Nephron (organoid): ENCODE results near the gene ASGR1.
"Not testable (repeated sequence)": the region's sequence is repeated elsewhere in the genome, so short reads cannot be mapped to it uniquely, and the experiment has no call there.

Experiments
- H3K27ac Mint-ChIP-seq, 3 experiments: 2 replicates each; pipeline ENCODE4 v1.8.0; 2020; ENCODE audit warnings: mixed read lengths in 3 of 3, mild to moderate bottlenecking in 2 of 3, moderate library complexity in 1 of 3
- H3K27me3 Mint-ChIP-seq: 2 replicates; pipeline ENCODE4 v1.8.0; 2021; ENCODE audit warnings: low read depth, mild to moderate bottlenecking, moderate library complexity, mixed read lengths
- H3K36me3 Mint-ChIP-seq: 2 replicates; pipeline ENCODE4 v1.8.0; 2020; ENCODE audit warnings: low read depth, mixed read lengths
- H3K4me1 Mint-ChIP-seq: 2 replicates; pipeline ENCODE4 v1.8.0; 2020; ENCODE audit warnings: mixed read lengths
- H3K4me3 Mint-ChIP-seq, 3 experiments: 2 replicates each; pipeline ENCODE4 v1.8.0; 2020; ENCODE audit warnings: mild to moderate bottlenecking in 3 of 3, mixed read lengths in 3 of 3, moderate library complexity in 2 of 3
- H3K9me3 Mint-ChIP-seq: 2 replicates; pipeline ENCODE4 v1.8.0; 2020; ENCODE audit warnings: mixed read lengths
- TF ChIP-seq, protein P1 (sequence below), 3 experiments: fragments of 200-600 bp; sonication (generic); IDR thresholded peaks; one replicate each; pipeline ENCODE4 v1.5.0; 2021; ENCODE audit warnings: antibody characterized with exemption in 3 of 3; ENCODE audit not compliant: unreplicated experiment in 3 of 3

ASGR1 gene

DNA sequence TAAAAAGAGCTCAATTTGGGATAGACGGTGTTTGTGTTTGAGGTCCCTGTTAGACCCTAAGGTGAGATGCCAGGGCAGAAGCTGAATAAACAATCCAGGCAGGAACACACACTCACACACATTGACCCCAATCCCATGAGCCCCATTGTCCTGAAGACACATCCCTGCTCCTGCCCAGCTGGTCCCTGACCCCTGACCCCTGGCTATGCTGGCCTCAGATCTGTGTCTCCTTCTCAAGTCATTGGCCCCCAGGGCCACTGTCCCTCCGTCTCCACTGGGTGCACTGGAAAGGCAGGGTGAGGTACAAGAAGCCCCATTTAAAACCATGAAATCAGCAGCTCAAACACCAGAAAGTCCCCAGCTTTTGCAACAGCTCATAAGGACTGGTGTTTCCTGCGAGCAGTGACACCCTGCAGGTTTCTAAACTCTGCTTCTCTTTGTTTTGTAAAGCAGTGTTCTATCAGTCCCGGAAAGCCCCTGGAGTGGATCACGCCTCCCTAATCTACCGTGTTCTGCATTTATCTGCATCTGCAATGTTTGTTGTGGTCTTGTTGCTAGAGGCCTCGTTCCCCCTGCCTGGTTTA, 46.6 kb downstream of the ASGR1 start:
- H3K27me3 Mint-ChIP-seq: peaks cover 33% of the 10 kb centered on the region
- peaks cover 21% of the 10 kb centered on the region for H3K4me1 Mint-ChIP-seq
- H3K27ac Mint-ChIP-seq: peak overlapping the region in 2 of 3 experiments; percentile 4 to 67
- no peaks in the 10 kb centered on the region for H3K9me3 Mint-ChIP-seq
- TF ChIP-seq, protein P1, sequence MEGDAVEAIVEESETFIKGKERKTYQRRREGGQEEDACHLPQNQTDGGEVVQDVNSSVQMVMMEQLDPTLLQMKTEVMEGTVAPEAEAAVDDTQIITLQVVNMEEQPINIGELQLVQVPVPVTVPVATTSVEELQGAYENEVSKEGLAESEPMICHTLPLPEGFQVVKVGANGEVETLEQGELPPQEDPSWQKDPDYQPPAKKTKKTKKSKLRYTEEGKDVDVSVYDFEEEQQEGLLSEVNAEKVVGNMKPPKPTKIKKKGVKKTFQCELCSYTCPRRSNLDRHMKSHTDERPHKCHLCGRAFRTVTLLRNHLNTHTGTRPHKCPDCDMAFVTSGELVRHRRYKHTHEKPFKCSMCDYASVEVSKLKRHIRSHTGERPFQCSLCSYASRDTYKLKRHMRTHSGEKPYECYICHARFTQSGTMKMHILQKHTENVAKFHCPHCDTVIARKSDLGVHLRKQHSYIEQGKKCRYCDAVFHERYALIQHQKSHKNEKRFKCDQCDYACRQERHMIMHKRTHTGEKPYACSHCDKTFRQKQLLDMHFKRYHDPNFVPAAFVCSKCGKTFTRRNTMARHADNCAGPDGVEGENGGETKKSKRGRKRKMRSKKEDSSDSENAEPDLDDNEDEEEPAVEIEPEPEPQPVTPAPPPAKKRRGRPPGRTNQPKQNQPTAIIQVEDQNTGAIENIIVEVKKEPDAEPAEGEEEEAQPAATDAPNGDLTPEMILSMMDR (IDR thresholded peaks at IDR 0.05; ENCODE audit: unreplicated experiment in 3 of 3): no peak
- H3K36me3 Mint-ChIP-seq: no peaks in the 10 kb centered on the region
- no peak overlapping the region for H3K4me3 Mint-ChIP-seq

DNA sequence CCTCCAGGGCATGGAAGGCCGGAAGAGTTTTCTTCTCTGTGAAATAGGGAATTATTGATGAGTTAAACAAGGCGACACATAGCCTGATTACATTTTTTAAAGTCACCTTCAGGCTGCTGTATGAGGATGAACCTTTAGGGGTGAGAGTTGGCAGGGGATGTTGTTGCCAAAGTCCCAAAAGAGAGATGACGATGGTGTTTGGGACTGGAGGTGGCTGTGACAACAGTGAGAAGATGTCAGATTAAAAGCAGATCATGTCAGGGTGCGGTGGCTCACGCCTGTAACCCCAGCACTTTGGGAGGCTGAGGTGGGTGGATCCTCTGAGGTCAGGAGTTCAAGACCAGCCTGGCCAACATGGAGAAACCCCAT, 47.8 kb downstream of the ASGR1 start:
- Mint-ChIP-seq H3K4me1 (peaks cover 17% of the 10 kb centered on the region), H3K4me3 (no peak overlapping the region), H3K27ac (peak overlapping the region in 2 of 3 experiments; percentile 4 to 11), H3K36me3 (no peaks in the 10 kb centered on the region), H3K27me3 (peaks cover 21% of the 10 kb centered on the region), H3K9me3 (no peaks in the 10 kb centered on the region)
- TF ChIP-seq, protein P1 (IDR thresholded peaks at IDR 0.05; ENCODE audit: unreplicated experiment in 3 of 3): no peak

DNA sequence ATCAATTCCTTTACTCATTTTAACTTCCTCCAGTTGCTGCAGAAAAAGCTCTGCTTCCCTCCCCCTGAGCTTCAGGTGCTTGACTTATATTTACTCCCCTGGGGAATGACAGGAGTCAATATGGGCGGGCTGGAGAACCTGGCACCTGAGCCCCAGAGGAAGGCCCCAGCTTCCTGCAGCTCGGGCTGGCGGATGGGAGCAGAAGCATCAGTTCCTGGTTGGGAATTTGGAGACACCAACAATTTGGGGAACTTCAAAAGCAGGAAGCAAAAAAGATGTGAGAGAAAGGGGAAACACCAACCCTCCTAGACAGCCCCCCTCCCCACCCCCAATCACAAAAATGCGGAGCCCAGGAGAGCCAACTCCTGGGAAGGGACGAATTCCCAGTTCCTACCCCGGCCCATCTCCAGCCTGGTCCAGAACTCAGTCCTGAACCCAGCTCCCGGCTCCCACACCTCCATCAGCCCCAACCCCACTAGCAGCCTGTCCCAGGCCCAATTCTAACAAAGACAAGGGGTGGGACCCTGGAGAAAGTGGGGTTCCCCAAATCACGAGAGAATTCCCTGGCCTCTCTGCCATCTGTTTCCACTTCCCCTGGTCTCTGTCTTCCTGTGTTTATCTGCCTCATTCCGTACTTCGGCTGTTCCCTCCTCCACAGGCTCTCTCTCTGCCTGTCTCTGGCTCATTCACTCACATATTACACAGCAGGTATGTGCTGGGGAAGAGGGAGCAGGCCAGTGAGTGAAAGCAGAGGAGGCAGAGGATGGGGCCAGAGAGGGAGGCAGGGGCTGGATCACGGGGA, 48.3 kb downstream of the ASGR1 start:
- Mint-ChIP-seq H3K4me1 (peaks cover 13% of the 10 kb centered on the region), H3K4me3 (no peak overlapping the region), H3K9me3 (no peaks in the 10 kb centered on the region), H3K36me3 (no peaks in the 10 kb centered on the region), H3K27ac (peak overlapping the region in 2 of 3 experiments; percentile 4 to 11), H3K27me3 (peaks cover 17% of the 10 kb centered on the region)
- TF ChIP-seq, protein P1 (IDR thresholded peaks at IDR 0.05; ENCODE audit: unreplicated experiment in 3 of 3): no peak

DNA sequence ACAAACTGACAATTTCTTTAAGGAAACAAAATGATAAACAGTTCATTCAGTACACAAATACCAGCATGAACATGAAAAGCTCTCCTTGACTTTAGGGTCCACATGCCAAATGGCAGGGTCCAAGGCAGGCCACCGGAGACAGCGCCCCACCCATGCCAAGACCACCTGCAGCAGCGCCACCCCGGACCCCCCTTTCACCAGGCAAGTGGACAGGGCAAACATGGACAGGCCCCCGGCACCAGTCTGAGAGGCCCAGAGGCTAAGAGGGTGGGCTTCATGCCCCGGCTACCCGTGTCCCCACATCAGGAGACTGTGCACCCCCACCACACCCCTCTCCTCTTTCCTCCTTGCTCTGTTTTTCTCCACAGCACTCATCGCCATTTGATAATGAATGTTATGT, 49.9 kb downstream of the ASGR1 start:
- Mint-ChIP-seq H3K9me3 (no peaks in the 10 kb centered on the region), H3K4me3 (no peak overlapping the region), H3K36me3 (no peaks in the 10 kb centered on the region), H3K27me3 (peaks cover 17% of the 10 kb centered on the region), H3K4me1 (peaks cover 13% of the 10 kb centered on the region), H3K27ac (no peak overlapping the region)
- TF ChIP-seq, protein P1 (IDR thresholded peaks at IDR 0.05; ENCODE audit: unreplicated experiment in 3 of 3): no peak

DNA sequence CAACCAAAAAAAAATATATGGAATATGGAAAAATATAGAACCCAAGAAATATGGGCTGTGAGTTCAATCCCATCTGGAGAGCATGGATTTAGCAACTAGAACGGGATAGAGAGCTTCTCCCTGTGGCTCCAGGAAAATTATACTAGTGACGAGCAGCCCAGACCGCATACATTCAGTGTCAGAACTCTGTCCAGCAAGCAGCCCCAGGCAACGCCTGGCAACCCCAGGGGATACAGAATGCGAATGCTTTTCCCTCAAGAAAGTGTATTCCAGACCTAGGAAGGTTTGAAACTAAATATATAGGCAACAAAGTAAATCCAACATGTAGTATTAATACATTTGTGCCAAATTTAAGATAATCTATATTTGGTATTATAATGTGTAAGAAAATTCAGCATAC, 51.0 kb downstream of the ASGR1 start:
- H3K9me3 Mint-ChIP-seq: no peaks in the 10 kb centered on the region

DNA sequence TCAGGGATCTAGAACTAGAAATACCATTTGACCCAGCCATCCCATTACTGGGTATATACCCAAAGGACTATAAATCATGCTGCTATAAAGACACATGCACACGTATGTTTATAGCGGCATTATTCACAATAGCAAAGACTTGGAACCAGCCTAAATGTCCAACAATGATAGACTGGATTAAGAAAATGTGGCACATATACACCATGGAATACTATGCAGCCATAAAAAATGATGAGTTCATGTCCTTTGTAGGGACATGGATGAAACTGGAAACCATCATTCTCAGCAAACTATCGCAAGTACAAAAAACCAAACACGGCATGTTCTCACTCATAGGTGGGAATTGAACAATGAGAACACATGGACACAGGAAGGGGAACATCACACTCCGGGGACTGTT, 51.7 kb downstream of the ASGR1 start:
- H3K4me3 Mint-ChIP-seq, H3K4me1 Mint-ChIP-seq, H3K9me3 Mint-ChIP-seq, H3K36me3 Mint-ChIP-seq, H3K27ac Mint-ChIP-seq: not testable (repeated sequence)
- peaks cover 10% of the 10 kb centered on the region for H3K27me3 Mint-ChIP-seq

More for the DNA sequence above, 51.0 kb downstream of the ASGR1 start:
- peaks cover 12% of the 10 kb centered on the region for H3K27me3 Mint-ChIP-seq
- TF ChIP-seq, protein P1 (IDR thresholded peaks at IDR 0.05; ENCODE audit: unreplicated experiment in 3 of 3): no peak
- no peak overlapping the region for H3K27ac Mint-ChIP-seq
- H3K4me1 Mint-ChIP-seq: peaks cover 13% of the 10 kb centered on the region
- H3K4me3 Mint-ChIP-seq: no peak overlapping the region
- no peaks in the 10 kb centered on the region for H3K36me3 Mint-ChIP-seq

DNA sequence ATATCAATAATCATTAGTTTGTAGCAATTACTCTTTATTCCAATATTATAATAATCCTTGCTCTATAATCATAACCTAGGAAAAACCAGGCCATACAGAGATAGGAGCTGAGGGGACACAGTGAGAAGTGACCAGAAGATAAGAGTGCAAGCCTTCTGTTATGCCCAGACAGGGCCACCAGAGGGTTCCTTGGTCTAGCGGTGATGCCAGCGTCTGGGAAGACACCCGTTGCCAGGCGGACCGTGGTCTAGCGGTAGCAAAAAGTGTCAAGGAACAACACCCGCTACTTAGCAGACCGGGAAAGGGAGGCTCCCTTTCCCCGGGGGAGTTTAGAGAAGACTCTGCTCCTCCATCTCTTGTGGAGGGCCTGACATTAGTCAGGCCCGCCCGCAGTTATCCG, 52.8 kb downstream of the ASGR1 start:
- not testable (repeated sequence) for H3K27ac Mint-ChIP-seq, H3K36me3 Mint-ChIP-seq, H3K9me3 Mint-ChIP-seq, H3K4me3 Mint-ChIP-seq, H3K27me3 Mint-ChIP-seq
- peaks cover 14% of the 10 kb centered on the region for H3K4me1 Mint-ChIP-seq
